Brain microvascular endothelial cell (primary cell): ENCODE data around the gene FUT7.

Experiments
- DNase-seq: peaks from one replicate; pipeline ENCODE4 v3.0.0-alpha.2; 2020
- H3K27ac ChIP-seq: fragments of 250-450 bp; sonication (Bioruptor Pico); 2 replicates; pipeline ENCODE4 v1.5.1; 2020; ENCODE audit warnings: mild to moderate bottlenecking, moderate library complexity
- H3K27me3 ChIP-seq: fragments of 250-450 bp; sonication (Bioruptor Pico); replicated peaks from 2 replicates; pipeline ENCODE4 v1.5.1; 2020; ENCODE audit warnings: mild to moderate bottlenecking
- H3K36me3 ChIP-seq: fragments of 250-450 bp; sonication (Bioruptor Pico); replicated peaks from 2 replicates; pipeline ENCODE4 v1.5.1; 2020; ENCODE audit warnings: mild to moderate bottlenecking
- H3K4me3 ChIP-seq: 2 replicates; pipeline ENCODE4 v1.5.1; 2011; ENCODE audit warnings: low read depth, mild to moderate bottlenecking, control low read depth, low read length, moderate library complexity
- in situ Hi-C: cut with HindIII; loops from 2 replicates; pipeline ENCODE4 v1.10.0; 2017; ENCODE audit warnings: low sequenced_read_pairs, low pct_ligation_motif_present
- TF ChIP-seq, protein P1 (sequence below): IDR thresholded peaks from 2 replicates; pipeline ENCODE4 v1.5.1; 2011; ENCODE audit warnings: low read depth, mild to moderate bottlenecking, moderate library complexity, low read length, control low read depth, inconsistent platforms; ENCODE audit errors: missing control alignments

Gene FUT7

DNA sequence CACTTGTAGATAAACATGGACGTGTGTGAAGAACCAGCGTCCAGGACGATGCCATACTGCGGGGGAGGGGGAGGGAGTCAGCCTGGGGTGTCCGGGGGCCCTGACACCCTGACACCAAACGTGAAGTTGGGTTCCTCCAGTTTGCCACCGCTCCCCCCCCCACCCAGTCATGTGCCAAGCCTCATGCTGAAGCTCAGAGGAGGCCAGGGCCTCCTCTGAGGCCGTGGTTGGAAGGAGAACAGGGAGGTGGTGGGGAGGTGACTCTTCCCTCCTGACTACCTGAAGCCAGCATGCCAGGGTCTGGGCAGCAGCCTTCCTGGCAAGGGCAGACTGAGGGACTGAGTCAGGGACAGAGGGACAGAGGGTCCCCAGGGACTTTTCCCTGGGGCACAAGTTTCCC is 20.4 kb upstream of the FUT7 start:
- in situ Hi-C loops: no loop called here
- Histone ChIP-seq H3K4me3 (no peak overlapping the region), H3K36me3 (no peaks in the 10 kb centered on the region), H3K27ac (no peak overlapping the region), H3K27me3 (peaks cover 41% of the 10 kb centered on the region)
- TF ChIP-seq, protein P1, sequence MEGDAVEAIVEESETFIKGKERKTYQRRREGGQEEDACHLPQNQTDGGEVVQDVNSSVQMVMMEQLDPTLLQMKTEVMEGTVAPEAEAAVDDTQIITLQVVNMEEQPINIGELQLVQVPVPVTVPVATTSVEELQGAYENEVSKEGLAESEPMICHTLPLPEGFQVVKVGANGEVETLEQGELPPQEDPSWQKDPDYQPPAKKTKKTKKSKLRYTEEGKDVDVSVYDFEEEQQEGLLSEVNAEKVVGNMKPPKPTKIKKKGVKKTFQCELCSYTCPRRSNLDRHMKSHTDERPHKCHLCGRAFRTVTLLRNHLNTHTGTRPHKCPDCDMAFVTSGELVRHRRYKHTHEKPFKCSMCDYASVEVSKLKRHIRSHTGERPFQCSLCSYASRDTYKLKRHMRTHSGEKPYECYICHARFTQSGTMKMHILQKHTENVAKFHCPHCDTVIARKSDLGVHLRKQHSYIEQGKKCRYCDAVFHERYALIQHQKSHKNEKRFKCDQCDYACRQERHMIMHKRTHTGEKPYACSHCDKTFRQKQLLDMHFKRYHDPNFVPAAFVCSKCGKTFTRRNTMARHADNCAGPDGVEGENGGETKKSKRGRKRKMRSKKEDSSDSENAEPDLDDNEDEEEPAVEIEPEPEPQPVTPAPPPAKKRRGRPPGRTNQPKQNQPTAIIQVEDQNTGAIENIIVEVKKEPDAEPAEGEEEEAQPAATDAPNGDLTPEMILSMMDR: no peak
- no peak for DNase-seq

GRCh38 chr9:137051145-137051724 is 19.3 kb upstream of the FUT7 start:
- Histone ChIP-seq H3K4me3 (no peak overlapping the region), H3K27me3 (peaks cover 41% of the 10 kb centered on the region), H3K36me3 (no peaks in the 10 kb centered on the region), H3K27ac (no peak overlapping the region)
- TF ChIP-seq, protein P1: no peak
- no peak for DNase-seq
- in situ Hi-C loops: no loop called here

DNA sequence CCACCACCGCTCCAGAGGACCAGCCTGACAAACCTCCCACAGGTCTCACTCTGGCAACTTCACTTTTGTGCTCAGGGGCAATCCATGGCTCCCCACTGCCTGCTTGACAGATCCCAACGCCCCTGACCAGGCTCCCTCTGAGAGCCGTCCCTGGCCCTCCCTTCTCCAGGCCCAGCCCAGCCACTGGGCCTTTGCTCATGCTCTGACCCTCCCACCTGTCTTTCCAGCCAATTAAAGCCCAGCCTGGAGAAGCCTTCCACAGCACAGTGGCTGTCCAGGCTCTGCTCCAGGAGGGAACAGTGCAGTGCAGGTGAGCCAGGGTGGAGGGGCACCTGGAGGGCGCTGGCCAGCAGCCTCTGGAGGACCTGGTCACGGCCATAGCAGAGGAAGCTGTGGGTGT is 18.7 kb upstream of the FUT7 start:
- TF ChIP-seq, protein P1: no peak
- Histone ChIP-seq H3K4me3 (no peak overlapping the region), H3K27me3 (peaks cover 41% of the 10 kb centered on the region), H3K27ac (no peak overlapping the region), H3K36me3 (no peaks in the 10 kb centered on the region)
- DNase-seq: no peak
- in situ Hi-C loops: no loop called here

DNA sequence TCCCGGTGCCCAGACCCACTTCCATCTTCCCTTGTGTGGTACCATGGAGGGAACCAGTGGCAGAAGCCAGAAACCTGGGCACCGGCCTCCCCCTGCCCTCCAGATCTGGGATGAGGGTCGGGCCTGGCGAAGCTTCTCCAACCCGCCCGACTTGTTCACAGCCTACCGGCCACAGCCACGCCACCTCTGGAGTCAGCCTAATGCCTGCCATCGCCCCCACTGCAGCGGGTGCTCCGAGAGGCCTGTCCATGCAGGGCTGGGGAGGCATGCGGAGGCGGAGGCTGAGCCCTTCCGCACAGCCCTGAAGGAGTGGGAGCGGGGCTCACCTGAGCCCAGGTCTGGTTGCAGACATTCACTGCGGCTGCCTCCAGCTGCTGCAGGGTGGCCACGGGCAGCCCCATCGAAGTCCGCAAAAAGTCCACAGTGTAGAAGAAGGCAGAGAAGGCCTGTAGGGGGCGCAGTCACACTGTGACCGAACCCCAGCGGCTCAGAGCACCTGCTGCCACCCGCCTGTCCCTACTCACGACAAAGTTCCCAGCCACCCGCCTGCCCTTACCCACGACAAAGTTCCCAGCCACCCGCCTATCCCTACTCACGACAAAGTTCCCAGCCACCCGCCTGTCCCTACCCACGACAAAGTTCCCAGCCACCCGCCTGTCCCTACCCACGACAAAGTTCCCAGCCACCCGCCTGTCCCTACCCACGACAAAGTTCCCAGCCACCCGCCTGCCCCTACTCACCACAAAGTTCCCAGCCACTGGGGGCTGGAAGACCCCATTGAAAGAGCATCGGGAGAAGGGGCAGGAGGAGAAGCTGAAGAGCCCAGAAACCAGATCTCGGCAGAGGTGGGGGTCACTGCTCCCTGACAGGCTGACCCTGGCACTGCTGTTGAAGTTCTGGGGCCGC is 17.9 kb upstream of the FUT7 start:
- peaks cover 40% of the 10 kb centered on the region for H3K27me3 ChIP-seq
- in situ Hi-C loops: loop anchor here (25.0 kb wide), 2 partner anchors 112 to 237 kb away; partner anchors contain the start of genes C8G, FBXW5 and RABL6
- no peak overlapping the region for H3K27ac ChIP-seq
- no peak for DNase-seq
- TF ChIP-seq, protein P1: peak; percentile 66
- H3K4me3 ChIP-seq: no peak overlapping the region
- H3K36me3 ChIP-seq: no peaks in the 10 kb centered on the region

- Histone ChIP-seq H3K4me3 (no peak overlapping the region), H3K27ac (no peak overlapping the region), H3K36me3 (no peaks in the 10 kb centered on the region), H3K27me3 (peaks cover 31% of the 10 kb centered on the region)
- DNase-seq: no peak
- TF ChIP-seq, protein P1: no peak
- in situ Hi-C loops: loop anchor here (25.0 kb wide), 2 partner anchors 112 to 237 kb away; partner anchors contain the start of genes C8G, FBXW5 and RABL6
Measured at GRCh38 chr9:137048655-137049543, 17.0 kb upstream of the FUT7 start.
